ENCODE data around the gene PGM2L1.

- TF ChIP-seq CTCF (IDR thresholded peaks at IDR 0.05; ENCODE audit: low read depth, low read length, missing input control) (peak; percentile 45), EGR1 (IDR thresholded peaks at IDR 0.05; ENCODE audit: low read depth in 2 of 2) (no peak), REST (IDR thresholded peaks at IDR 0.05) (no peak), MAX (IDR thresholded peaks at IDR 0.05) (no peak), TAF1 (conservative IDR thresholded peaks at IDR 0.05) (no peak), ATF3 (IDR thresholded peaks at IDR 0.05) (no peak)
Observed at GRCh38 chr11:74443071-74443864, 45.0 kb upstream of the PGM2L1 start.

Measured in liver (tissue), 3 donors.